Amniotic stem cell (primary cell): ENCODE results near the gene CCDC9B.

Source experiments
- DNase-seq: peaks from one replicate; lab custom pipeline; 2025; lab: John Stamatoyannopoulos, UW

The CCDC9B gene

DNA sequence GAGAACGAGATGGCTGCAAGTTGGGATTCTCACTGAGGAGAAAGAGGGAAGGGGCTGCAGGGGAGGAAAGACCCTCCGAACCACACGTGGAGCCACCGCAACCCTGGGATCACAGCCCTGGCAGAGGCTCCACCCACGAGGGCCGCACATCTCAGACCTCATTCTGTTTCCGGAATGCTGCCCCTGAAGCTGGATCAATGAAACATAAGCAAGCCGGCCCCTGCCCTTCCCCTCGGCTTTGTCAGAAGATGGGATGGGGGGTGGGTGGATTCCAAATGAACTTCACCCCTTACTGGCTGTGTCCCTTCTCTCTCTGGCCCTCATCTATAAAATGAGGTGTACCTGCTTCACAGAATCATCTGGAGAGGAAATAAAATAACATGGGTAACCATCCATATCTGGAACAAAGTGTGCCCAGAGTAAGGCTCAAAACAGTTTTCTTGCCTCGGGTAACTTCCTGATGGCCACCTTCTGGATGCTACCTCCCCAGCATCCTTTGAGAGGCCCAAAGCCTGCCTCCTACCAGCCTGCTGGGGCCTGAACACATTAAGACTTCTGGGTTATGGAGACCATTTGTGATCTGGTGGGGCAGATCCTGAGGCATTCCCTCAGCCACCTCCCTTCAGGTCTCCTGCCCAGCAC lies 4.6 kb upstream of the CCDC9B start:
- DNase-seq: no peak

GRCh38 chr15:40344631-40345120 lies 3.9 kb upstream of the CCDC9B start:
- DNase-seq: peak; percentile 40

GRCh38 chr15:40344217-40344616 lies 3.5 kb upstream of the CCDC9B start:
- no peak for DNase-seq

DNA sequence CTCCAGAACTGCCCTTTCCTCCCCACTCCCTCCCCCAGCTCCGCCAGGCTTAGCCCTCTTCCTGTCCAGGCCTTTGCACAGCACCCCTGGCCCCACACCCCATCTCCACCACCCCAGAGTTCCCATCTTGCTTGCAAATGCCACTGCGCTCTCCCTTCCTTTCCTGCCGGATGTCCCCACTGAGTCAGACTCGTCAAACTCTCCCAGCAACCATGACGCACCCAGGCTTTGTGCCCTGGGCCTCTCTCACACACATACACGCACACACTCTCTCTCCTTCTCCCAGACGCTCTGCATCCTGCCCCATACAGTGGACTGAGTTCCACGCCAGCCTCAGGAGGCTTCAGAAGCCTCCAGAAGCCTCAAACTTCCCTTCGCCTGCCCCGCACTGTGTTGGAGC lies 2.8 kb upstream of the CCDC9B start:
- peak; percentile 94 for DNase-seq

DNA sequence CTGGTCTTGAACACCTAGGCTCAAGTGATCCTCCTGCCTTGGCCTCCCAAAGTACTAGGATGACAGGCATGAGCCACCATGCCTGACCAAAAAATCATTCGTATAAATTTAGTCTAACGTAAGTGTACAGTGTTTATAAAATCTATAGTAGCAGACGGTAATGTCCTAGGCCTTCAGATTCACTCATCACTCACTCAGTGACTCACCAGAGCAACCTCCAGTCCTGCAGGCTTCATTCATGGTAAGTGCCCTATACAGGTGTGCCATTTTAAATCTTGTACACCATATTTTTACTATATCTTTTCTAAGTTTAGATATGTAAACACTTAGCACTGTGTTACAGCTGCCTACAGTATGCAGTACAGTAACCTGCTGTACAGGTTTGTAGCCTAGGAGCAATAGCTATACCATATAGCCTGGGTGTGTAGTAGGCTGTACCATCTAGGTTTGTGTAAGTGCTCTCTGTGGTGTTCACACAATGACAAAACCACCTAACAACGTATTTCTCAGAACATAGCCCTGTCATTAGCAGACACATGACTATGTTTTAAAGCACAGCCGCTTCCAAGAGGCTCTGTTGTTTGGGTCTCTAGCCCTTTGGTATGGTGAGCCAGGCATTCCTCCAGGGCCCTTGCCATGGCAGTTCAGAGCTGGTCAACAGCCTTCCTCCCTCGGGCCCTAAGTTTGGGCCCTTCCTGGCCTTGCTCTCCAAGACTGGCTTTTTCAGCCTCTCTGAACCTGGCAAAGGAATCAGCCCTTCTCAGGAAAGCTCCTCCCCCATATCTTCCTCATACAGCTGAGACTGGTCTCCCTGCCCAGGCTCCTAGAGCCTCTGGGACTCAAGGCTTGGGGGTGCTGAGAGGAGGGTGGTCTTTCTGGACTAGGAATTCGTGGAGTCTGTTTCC lies 1.9 kb upstream of the CCDC9B start:
- DNase-seq: no peak

DNA sequence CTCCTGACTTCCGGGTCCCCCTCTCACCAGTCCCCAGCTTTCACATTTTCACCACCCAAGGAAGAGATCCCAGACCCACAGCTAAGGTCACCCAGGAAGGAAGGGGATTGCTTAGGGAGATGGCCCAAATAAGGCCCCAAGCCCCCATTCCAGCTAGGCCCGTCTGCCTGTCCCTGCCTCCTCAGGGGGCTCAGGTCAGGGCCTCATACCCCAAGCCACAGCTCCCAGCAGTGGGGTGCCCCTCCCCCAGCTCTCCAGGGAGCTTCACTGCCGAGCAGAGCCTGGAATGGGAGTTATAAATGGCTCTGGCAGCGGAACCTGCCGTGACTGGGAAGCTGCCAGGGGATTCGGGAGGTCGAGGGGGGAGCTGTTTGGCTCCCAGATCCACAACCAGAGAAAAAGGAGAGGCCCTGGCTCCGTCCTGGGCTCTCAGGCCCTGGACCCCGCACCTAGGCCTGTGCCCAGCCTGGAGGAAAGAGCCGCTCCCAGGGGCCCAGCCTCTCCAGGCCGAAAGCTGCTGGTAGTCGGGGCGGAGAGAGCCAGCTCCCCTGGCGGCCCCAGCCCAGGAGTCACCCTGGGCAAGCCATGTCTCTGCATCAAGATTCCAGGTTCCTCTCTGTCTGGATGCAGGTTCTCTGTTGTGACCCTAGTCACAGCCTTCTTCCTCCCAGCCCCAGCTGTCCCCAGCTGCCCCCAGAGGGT lies 550 bp downstream of the CCDC9B start:
- no peak for DNase-seq

- no peak for DNase-seq
Measured at GRCh38 chr15:40339621-40339945, 1.2 kb downstream of the CCDC9B start.

GRCh38 chr15:40338921-40339620 lies 1.7 kb downstream of the CCDC9B start:
- peak; percentile 74 for DNase-seq

DNA sequence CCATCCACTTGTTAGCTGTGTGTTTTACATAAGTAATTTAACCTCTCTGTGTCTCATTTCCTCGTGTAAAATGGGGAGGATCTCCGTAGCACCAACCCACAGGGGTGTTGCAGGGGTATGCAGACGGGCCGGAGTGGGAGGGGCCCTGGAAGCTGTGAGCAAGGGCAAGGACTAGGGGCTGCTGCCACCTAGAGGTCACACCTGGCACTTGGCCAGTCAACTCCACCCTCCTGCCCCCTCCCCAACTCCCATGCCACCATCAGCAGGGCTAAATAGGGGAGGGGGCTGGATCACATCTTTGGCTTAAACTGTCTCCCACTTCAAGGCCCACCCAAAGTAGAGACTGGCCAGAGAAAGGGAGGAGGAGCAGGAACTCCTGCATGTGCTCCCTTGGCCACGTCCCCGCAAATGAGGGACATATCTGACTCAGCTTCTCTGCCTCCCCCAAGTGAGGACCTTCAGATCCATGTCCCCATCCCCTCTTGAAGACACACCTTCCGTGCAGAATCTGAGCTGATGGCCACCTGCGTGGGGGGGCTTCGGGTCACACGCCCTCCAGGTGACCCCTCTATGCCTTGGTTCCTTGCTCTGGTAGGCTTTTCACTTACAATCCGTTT lies 2.6 kb downstream of the CCDC9B start:
- no peak for DNase-seq

DNA sequence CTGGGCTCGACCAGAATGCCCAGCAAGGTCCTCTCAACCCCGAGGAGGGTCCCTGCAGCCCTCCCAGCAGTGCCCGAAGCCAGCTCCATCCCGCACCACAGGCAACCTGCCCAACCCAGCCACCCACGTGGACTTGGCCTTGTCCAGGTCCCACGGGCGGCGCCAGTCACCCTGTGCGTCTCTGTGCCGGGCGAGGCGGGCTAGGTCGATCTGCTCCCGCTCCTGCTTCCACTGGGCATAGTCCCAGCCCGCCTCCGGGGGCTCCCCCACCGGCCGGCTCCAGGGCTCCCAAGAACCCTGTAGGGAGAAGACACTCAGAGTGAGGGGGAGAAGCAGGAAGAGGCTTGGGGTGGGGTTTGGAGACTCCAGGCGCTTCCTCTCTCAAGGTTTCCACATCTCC lies 3.1 kb downstream of the CCDC9B start:
- no peak for DNase-seq

- no peak for DNase-seq
Measured at GRCh38 chr15:40336744-40337122, 4.0 kb downstream of the CCDC9B start.

DNA sequence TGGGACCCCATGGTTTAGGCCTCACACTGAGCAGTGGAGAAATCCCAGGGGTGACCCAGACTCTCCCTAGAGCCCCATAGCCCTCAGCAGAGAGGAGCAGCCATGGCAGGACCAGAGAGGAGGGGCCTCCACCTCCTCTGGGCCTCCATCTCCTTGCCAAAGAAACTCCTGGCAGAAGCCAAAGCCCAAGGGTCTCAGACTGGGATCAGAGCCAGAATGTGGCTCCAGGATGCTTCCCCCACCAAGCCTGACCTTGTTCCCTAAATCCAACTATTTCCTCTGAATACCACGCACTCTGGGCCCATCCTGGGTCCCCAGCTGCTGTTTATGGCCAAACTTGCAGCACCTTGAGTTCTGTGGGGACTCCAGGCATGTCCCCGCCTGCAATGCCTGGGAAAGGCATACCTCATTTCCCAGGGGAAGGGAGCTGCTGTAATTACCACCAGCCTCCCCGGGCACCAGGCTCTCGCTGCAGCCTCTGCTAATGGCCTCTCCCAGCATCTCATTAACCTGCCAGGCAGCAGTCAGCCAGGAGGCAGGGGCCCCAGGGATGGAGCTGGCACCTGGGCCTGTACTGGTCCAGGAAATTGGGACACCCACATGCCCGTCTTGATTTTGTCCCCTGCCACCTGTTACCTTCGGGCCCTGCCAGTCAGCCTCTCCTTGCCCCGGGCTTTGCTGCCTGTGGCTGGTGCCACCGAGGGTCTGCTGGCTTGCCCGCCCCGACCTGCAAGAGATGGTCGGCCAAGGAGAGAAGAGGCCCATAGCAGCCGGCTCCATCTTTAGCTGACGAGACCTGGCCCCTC lies 4.6 kb downstream of the CCDC9B start:
- DNase-seq: no peak

GRCh38 chr15:40334941-40335795 lies 5.6 kb downstream of the CCDC9B start:
- no peak for DNase-seq

- DNase-seq: no peak
Measured at GRCh38 chr15:40334541-40334940, 6.2 kb downstream of the CCDC9B start.

- DNase-seq: no peak
Measured at GRCh38 chr15:40333922-40334492, 6.7 kb downstream of the CCDC9B start.

DNA sequence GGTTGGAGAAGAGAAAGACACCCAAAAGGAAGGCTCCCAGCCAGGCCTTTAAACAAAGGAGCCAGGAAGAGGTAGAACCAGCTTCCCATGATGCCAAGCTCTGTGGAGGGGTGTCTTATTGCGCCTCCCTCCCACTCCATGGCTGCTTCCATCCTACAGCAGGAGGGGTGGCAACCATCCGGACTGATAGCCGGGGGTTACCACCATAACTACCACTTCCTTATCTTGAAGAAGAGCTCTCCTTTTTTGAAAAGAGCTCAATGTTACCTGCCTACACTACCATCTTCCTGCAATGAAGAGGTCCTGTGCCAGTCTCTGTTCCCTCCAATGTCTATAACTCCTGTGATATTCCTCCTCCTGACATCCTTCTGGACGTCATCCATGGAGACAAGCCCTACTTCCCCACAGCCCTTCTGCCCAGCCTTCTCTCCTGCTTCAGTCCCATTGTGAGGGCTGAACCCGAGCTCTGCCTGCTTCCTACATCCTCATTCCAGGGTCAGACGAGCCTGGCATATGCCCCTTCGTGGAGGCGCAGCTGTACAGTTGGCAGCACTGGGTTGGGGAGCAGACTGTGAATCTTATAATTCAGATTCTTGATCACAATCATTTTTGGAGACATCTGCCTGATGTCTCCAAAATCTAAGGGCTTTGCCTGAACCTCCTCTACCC lies 8.5 kb downstream of the CCDC9B start:
- no peak for DNase-seq

DNA sequence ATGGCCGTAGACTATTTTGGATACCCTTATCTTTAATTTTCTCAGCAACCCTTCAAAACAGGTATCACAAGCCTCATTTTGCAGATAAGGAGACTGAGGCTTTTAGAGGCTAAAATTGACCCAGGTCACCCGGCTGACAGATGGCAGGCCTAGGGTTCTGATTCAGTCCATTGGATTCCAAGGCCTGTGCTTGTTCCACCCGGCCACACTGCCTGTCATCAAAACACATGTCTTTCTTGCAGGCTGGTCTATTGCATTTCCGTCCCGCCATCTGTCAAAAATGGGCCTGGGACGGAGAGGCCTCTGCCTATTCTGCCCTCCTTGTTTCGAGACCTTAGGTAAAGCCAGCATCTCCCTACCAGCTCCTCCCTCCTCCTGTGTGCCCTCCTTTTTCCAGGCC lies 9.1 kb downstream of the CCDC9B start:
- no peak for DNase-seq

- DNase-seq: no peak
Measured at GRCh38 chr15:40331026-40331425, 9.7 kb downstream of the CCDC9B start.

GRCh38 chr15:40330368-40330836 lies 10.3 kb downstream of the CCDC9B start:
- no peak for DNase-seq
